Measurements from ENCODE around the gene SLC7A9. TPM values are rescaled to one million over a fixed set of nuclear protein-coding genes. Genes with fewer than 3 reads are reported as not detected.

SLC7A9 gene
- total and polyA plus RNA-seq, 4 donors, result 6.8 to 16.3 (median 9.8) TPM

DNA sequence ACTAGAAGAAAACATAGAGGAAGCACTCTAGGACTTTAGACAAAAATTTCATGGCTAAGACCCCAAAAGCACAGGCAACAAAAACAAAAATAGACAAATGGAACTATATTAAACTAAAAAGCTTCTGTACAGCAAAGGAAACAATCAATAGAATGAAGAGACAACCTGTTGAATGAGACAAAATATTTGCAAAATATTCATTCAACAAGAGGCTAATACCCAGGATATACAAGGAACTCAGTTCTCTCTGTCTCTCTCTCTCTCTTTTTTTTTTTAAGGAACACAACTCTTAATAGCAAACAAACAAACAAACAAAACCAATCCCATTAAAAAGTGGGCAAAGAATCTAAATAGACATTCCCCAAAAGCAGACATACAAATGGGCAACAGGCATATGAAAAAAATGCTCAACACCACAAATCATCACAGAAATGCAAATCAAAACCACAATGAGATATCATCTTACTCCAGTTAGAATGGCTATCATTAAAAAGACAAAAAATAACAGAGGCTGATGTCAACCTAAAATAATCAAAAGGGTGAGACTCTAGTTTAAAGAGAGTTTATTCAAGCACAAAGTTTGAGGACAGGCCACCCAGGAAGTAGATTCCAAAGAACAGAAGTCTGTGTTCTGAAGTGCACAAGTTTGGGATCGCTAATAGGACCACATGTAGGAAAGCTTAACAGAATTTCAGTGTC is 27.1 kb upstream of the SLC7A9 start:
- TF ChIP-seq, protein P1, sequence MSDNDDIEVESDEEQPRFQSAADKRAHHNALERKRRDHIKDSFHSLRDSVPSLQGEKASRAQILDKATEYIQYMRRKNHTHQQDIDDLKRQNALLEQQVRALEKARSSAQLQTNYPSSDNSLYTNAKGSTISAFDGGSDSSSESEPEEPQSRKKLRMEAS (IDR thresholded peaks at IDR 0.05), result no peak
- no peak for TF ChIP-seq FOXA1 (IDR thresholded peaks at IDR 0.05)
- no peak for TF ChIP-seq ZBTB33 (IDR thresholded peaks at IDR 0.05)
- TF ChIP-seq RXRA (IDR thresholded peaks at IDR 0.05), result no peak
- TF ChIP-seq, protein P2, sequence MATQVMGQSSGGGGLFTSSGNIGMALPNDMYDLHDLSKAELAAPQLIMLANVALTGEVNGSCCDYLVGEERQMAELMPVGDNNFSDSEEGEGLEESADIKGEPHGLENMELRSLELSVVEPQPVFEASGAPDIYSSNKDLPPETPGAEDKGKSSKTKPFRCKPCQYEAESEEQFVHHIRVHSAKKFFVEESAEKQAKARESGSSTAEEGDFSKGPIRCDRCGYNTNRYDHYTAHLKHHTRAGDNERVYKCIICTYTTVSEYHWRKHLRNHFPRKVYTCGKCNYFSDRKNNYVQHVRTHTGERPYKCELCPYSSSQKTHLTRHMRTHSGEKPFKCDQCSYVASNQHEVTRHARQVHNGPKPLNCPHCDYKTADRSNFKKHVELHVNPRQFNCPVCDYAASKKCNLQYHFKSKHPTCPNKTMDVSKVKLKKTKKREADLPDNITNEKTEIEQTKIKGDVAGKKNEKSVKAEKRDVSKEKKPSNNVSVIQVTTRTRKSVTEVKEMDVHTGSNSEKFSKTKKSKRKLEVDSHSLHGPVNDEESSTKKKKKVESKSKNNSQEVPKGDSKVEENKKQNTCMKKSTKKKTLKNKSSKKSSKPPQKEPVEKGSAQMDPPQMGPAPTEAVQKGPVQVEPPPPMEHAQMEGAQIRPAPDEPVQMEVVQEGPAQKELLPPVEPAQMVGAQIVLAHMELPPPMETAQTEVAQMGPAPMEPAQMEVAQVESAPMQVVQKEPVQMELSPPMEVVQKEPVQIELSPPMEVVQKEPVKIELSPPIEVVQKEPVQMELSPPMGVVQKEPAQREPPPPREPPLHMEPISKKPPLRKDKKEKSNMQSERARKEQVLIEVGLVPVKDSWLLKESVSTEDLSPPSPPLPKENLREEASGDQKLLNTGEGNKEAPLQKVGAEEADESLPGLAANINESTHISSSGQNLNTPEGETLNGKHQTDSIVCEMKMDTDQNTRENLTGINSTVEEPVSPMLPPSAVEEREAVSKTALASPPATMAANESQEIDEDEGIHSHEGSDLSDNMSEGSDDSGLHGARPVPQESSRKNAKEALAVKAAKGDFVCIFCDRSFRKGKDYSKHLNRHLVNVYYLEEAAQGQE (IDR thresholded peaks at IDR 0.05), result no peak
- TF ChIP-seq HNF4A (conservative IDR thresholded peaks at IDR 0.05), result no peak
- no peak for TF ChIP-seq JUND (IDR thresholded peaks at IDR 0.05)
- no peak for TF ChIP-seq CTCF (IDR thresholded peaks at IDR 0.05; ENCODE audit: low read depth, low read length, missing input control)
- no peak for TF ChIP-seq SP1 (IDR thresholded peaks at IDR 0.05)
- no peak for TF ChIP-seq RAD21 (IDR thresholded peaks at IDR 0.05)
- TF ChIP-seq NR2F2 (IDR thresholded peaks at IDR 0.05), result no peak
- TF ChIP-seq FOXA2 (IDR thresholded peaks at IDR 0.05), result no peak
- H3K27ac ChIP-seq (ENCODE audit: low read depth in 1 of 2, low read length in 2 of 2), result no peak overlapping the region
- no peaks in the 10 kb centered on the region for H3K27me3 ChIP-seq (ENCODE audit: control insufficient read depth in 4 of 4, insufficient read depth in 4 of 4, low read length in 3 of 4)
- no peak for DNase-seq (ENCODE audit: low spot score)
- H3K4me1 ChIP-seq (ENCODE audit: control insufficient read depth in 4 of 4, insufficient read depth in 4 of 4, low read length in 3 of 4), result no peaks in the 10 kb centered on the region
- H3K36me3 ChIP-seq (ENCODE audit: control insufficient read depth in 4 of 4, insufficient read depth in 3 of 4, low read depth in 1 of 4, low read length in 3 of 4), result no peaks in the 10 kb centered on the region
- H3K9ac ChIP-seq (ENCODE audit: low read depth in 1 of 2, low read length in 2 of 2), result no peak overlapping the region
- peaks cover 0 to 10% (median 4%) of the 10 kb centered on the region in 4 donors for H3K9me3 ChIP-seq (ENCODE audit: control insufficient read depth in 4 of 4, low read length in 3 of 4)
- no peak overlapping the region for H3K4me3 ChIP-seq (ENCODE audit: low read depth in 1 of 3, low read length in 3 of 3)
- 96% methylated on average over 1 of the region's 1 CpG for WGBS

GRCh38 chr19:32895384-32895783 is 25.8 kb upstream of the SLC7A9 start:
- H3K27ac ChIP-seq (ENCODE audit: low read depth in 1 of 2, low read length in 2 of 2), result no peak overlapping the region
- H3K9me3 ChIP-seq (ENCODE audit: control insufficient read depth in 4 of 4, low read length in 3 of 4), result peaks cover 0 to 10% (median 4%) of the 10 kb centered on the region in 4 donors
- H3K27me3 ChIP-seq (ENCODE audit: control insufficient read depth in 4 of 4, insufficient read depth in 4 of 4, low read length in 3 of 4), result no peaks in the 10 kb centered on the region
- H3K4me1 ChIP-seq (ENCODE audit: control insufficient read depth in 4 of 4, insufficient read depth in 4 of 4, low read length in 3 of 4), result no peaks in the 10 kb centered on the region
- no peak for DNase-seq (ENCODE audit: low spot score)
- no peak overlapping the region for H3K9ac ChIP-seq (ENCODE audit: low read depth in 1 of 2, low read length in 2 of 2)
- no peak for TF ChIP-seq GABPA (IDR thresholded peaks at IDR 0.05 in 1 of 2, conservative IDR thresholded peaks at IDR 0.05 in 1 of 2)
- TF ChIP-seq, protein P3, sequence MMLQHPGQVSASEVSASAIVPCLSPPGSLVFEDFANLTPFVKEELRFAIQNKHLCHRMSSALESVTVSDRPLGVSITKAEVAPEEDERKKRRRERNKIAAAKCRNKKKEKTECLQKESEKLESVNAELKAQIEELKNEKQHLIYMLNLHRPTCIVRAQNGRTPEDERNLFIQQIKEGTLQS (IDR thresholded peaks at IDR 0.05), result no peak
- no peak for TF ChIP-seq RXRA (IDR thresholded peaks at IDR 0.05)
- no peak for TF ChIP-seq JUND (IDR thresholded peaks at IDR 0.05)
- TF ChIP-seq EGR1 (IDR thresholded peaks at IDR 0.05; ENCODE audit: low read depth in 2 of 2), result no peak
- TF ChIP-seq SP1 (IDR thresholded peaks at IDR 0.05), result no peak
- TF ChIP-seq NR2F2 (IDR thresholded peaks at IDR 0.05), result no peak
- no peak for TF ChIP-seq CTCF (IDR thresholded peaks at IDR 0.05; ENCODE audit: low read depth, low read length, missing input control)
- TF ChIP-seq FOXA2 (IDR thresholded peaks at IDR 0.05), result no peak
- no peak for TF ChIP-seq RAD21 (IDR thresholded peaks at IDR 0.05)
- H3K4me3 ChIP-seq (ENCODE audit: low read depth in 1 of 3, low read length in 3 of 3), result no peak overlapping the region
- no peaks in the 10 kb centered on the region for H3K36me3 ChIP-seq (ENCODE audit: control insufficient read depth in 4 of 4, insufficient read depth in 3 of 4, low read depth in 1 of 4, low read length in 3 of 4)
- WGBS, result 91% methylated on average over 3 of the region's 3 CpGs

Data from liver (tissue), 9 donors.